ENCODE measurements around the gene PWWP2B.

PWWP2B gene

DNA sequence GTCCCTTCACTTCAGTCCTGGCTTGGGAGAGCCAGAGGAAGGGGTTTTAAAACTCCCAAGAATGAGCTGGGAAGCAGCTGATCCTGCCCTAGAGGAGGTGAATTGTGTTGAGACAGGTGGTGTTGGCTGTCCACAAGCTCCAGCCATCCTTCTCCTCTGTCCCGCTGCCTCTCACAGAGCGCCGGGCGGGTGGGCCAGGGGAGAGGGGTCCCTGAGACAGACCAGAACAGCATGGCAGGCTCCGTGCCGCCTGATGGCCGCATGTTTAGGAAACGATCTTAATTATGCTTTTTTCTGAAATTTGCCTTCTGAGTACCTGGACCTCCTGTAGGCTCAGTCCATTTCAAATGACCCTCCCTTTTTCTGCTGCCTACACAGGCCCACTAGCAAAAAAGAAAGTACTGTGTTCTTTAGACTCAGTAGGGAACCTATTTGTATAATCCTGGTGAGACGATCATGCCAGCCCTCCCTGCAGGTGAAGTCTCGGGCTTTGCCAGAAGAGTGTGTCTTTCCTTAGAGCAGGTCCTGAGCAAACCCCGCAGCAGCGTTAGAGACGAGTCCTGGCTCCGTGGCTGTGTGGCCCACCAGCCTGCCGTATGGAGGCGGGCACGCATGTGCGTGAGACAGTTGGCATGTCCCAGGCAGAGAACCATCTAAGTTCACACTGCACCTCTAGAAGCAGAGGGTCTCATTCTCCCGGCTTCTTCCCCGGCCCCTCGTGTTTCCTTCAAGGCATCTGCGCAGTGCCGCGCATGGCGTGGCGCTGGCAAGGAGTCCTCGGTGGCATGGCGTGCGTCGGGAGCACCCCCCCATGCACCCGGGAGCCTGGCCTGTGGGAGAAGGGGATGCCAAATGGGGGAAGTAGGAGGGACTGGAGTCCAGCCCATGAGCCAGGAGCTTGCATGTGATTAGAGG is 26.3 kb upstream of the PWWP2B start:
- no peak for DNase-seq (ENCODE audit: low read depth, low spot score)
- H3K4me3 ChIP-seq (ENCODE audit: low read depth, low read length): no peak overlapping the region
- ChIA-PET POLR2A (no interaction called here), CTCF (interaction anchor here (0.9 to 1.0 kb wide), 2 partner anchors 10 to 17 kb away, joined by 4 to 5 read pairs; no protein-coding TSS in a partner anchor)
- no peak for TF ChIP-seq CTCF (IDR thresholded peaks at IDR 0.05; ENCODE audit: insufficient read depth, low read length, missing control alignments)

DNA sequence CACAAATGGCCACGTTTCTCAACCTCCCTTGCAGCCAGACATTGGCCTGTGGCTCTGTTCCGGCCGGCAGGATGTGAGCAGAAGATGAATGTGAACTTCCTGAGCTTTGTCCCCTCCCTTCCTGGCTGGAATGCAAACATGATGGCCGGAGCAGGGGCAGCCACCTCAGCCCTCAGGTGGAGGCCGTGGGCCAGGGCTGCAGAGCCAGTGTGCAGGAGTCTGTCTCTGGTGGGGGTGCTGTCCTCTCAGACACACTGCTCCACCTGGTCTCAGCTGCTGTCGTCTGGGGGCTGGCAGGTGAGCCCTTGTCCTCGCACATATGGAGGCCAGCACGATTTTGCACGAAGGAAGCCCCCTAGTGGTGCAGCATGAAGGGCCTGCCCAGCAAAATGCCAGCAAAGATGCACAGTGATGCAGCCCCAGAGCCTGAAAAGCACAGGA is 25.3 kb upstream of the PWWP2B start:
- ChIA-PET POLR2A (no interaction called here), CTCF (interaction anchor here (1.0 kb wide), 1 partner anchor 9 kb away, joined by 5 read pairs; no protein-coding TSS in a partner anchor)
- TF ChIP-seq CTCF (IDR thresholded peaks at IDR 0.05; ENCODE audit: insufficient read depth, low read length, missing control alignments): peak; percentile 34
- DNase-seq (ENCODE audit: low read depth, low spot score): no peak
- no peak overlapping the region for H3K4me3 ChIP-seq (ENCODE audit: low read depth, low read length)

GRCh38 chr10:132372516-132373095 is 24.4 kb upstream of the PWWP2B start:
- no peak overlapping the region for H3K4me3 ChIP-seq (ENCODE audit: low read depth, low read length)
- ChIA-PET POLR2A (no interaction called here), CTCF (no interaction called here)
- DNase-seq (ENCODE audit: low read depth, low spot score): no peak
- no peak for TF ChIP-seq CTCF (IDR thresholded peaks at IDR 0.05; ENCODE audit: insufficient read depth, low read length, missing control alignments)

- no peak overlapping the region for H3K4me3 ChIP-seq (ENCODE audit: low read depth, low read length)
- ChIA-PET POLR2A (no interaction called here), CTCF (no interaction called here)
- TF ChIP-seq CTCF (IDR thresholded peaks at IDR 0.05; ENCODE audit: insufficient read depth, low read length, missing control alignments): no peak
- DNase-seq (ENCODE audit: low read depth, low spot score): no peak
Observed at GRCh38 chr10:132373241-132373955, 23.6 kb upstream of the PWWP2B start.

DNA sequence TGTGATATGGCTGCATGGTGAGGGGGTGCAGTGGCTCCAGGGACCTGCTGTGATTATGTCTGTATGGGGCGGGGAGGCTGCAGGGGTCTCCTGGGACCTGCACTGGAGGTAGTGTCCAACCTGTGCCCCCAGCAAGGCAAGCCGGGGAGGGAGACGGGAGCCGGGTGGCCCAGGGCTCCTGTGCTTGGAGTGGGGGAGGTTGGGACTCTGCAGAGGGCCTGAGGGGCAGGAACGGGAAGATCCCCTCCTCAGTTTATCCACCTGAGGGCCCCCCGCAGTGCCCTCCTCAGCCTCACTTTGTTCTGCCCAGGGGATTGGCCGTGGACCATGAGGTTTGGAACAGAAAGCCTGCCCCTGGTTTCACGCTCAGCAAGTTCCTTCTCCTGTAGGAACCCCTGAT is 22.8 kb upstream of the PWWP2B start:
- no peak for TF ChIP-seq CTCF (IDR thresholded peaks at IDR 0.05; ENCODE audit: insufficient read depth, low read length, missing control alignments)
- CTCF ChIA-PET: no interaction called here

DNA sequence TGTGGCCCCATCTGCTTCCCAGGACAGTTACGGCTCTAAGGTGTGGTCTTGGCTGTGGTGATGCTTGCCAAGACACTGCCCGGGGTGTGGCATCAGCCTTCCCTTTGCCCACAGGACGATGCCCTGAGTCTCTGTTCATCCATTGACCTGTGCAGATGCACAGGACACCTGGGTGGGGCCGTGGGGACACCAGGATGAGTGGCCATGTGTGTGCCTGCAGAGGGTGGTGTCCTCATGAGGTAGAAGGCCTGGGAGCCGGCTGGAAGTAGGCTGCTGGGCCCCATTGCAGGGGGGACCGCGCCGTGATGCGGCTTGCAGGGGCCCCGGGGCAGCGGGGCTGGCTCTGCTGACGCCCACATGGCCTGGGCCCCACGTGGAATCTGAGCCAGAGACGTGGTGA is 22.4 kb upstream of the PWWP2B start:
- no peak for TF ChIP-seq CTCF (IDR thresholded peaks at IDR 0.05; ENCODE audit: insufficient read depth, low read length, missing control alignments)
- DNase-seq (ENCODE audit: low read depth, low spot score): no peak
- POLR2A ChIA-PET: no interaction called here
- CTCF ChIA-PET: no interaction called here
- H3K4me3 ChIP-seq (ENCODE audit: low read depth, low read length): no peak overlapping the region

More for the DNA sequence above, 22.8 kb upstream of the PWWP2B start:
- DNase-seq (ENCODE audit: low read depth, low spot score): no peak
- H3K4me3 ChIP-seq (ENCODE audit: low read depth, low read length): no peak overlapping the region
- POLR2A ChIA-PET: no interaction called here

All from AG04449 (cell line).